ENCODE measurements around the gene SAAL1. TPM values are rescaled to one million over a fixed set of nuclear protein-coding genes. Genes with fewer than 3 reads are reported as not detected.
"Not testable (repeated sequence)": the region's sequence is repeated elsewhere in the genome, so short reads cannot be mapped to it uniquely, and the experiment has no call there.

The SAAL1 gene
- 1 to 10 TPM; 6.6 to 8.8 TPM for total RNA-seq
- long read RNA-seq, partial matches to known transcripts = 0 of 4 reads
- long read RNA-seq, other reads (novel, unspliced or antisense) = 1 of 4 reads

DNA sequence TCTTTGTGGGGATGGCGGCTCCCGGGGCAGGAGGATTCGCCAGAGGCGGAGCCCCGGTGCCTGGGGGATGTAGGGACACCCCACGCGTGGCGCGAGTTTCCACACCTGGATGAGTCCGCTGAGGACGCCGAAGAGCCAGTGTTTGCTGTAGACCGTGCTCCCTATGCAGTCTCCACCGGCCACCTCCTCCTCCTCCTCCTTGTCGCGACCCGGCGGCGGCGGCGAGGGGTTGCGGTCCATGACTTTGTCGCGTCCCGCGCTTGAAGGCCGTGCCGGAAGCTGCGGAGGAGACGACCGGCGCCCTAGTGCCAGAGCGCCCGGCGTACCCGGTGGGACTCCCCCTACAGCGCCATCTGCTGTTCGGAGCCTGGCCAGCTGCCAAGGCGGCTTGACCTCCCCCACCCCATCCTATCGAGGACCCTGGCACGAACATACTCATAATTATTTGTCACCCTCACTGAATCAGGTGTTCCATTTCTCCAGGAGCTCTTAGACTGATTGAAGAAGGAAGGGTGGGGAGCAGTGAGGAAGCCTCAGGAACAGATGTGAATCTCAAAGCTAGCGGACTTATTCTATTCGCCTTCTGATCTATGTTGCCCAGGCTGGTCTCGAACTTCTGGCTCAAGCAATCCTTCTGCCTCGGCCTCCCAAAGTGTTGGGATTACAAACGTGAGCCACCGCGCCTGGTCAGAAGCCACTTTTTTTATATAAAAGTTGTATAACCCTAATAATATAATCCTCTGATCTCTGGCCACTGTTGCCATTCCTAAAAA lies at the start of gene SAAL1:
TSS of gene SAAL1 (minus strand) at position 281 of the 773 bp plus-strand sequence. CDS start at position 240, 41 bp downstream.
- ATAC-seq (peak; percentile 98 to 99), DNase-seq (peak; percentile 90)
- intact Hi-C loops (cut with DNase I) = loop anchor here in 1 of 2 donors (5.0 kb wide), 1 partner anchor 94 kb away; the partner anchor contains the start of gene SERGEF

- intact Hi-C loops (cut with DNase I) = no loop called here
- ATAC-seq (no peak), DNase-seq (no peak)
Measured at GRCh38 chr11:18151581-18151980, 45.7 kb upstream of the SAAL1 start.

- no peak for ATAC-seq
- DNase-seq = no peak
Measured at GRCh38 chr11:18145837-18146236, 40.0 kb upstream of the SAAL1 start.

GRCh38 chr11:18145025-18145424 lies 39.1 kb upstream of the SAAL1 start:
- no peak for DNase-seq
- intact Hi-C loops (cut with DNase I) = no loop called here
- ATAC-seq = no peak

More at GRCh38 chr11:18145837-18146236, 40.0 kb upstream of the SAAL1 start:
- intact Hi-C loops (cut with DNase I) = no loop called here

- DNase-seq (no peak), ATAC-seq (no peak)
- intact Hi-C loops (cut with DNase I) = no loop called here
Measured at GRCh38 chr11:18144243-18144642, 38.4 kb upstream of the SAAL1 start.

DNA sequence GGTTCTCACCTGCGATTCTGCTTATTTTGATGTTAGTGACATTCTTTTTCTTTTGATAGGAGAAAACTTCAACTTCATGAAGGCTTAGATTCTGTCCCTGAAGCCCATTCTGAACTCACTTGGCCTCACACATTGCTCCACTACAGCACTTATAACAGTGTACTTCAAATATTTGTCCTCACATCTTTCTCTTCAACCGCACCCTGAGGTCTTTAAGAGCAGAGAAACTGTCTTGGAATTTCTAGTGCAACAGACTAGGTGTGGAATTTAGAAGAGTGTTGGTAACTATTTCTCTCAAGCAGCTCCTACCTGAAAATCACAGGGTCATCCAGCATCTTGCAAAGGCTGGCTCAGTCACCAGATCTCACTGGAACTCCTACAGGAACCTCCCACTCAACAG lies 34.3 kb upstream of the SAAL1 start:
- DNase-seq = no peak
- intact Hi-C loops (cut with DNase I) = no loop called here

GRCh38 chr11:18137186-18137800 lies 31.4 kb upstream of the SAAL1 start:
- intact Hi-C loops (cut with DNase I) = no loop called here
- no peak for ATAC-seq
- no peak for DNase-seq

More for the DNA sequence above, 34.3 kb upstream of the SAAL1 start:
- ATAC-seq = no peak

DNA sequence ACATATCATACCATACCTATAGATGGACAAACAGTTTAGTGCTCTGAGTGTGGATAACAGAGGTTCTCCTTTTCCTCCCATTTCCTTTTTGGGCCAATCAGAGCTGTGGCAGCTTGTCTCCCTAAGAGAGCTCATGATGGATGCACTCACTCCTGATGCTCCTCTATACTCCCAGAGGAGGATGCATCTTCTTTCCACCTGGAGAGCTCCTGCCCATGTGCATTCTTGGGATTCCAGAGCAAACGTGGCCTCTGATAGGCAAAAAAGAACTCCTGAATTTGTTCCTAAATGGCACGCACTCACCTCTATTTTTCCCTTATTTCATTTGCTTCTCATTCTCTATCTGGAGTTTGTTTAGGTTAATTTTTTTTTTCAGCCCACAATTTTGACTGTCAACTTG lies 29.4 kb upstream of the SAAL1 start:
- ATAC-seq = no peak
- no peak for DNase-seq
- intact Hi-C loops (cut with DNase I) = no loop called here

DNA sequence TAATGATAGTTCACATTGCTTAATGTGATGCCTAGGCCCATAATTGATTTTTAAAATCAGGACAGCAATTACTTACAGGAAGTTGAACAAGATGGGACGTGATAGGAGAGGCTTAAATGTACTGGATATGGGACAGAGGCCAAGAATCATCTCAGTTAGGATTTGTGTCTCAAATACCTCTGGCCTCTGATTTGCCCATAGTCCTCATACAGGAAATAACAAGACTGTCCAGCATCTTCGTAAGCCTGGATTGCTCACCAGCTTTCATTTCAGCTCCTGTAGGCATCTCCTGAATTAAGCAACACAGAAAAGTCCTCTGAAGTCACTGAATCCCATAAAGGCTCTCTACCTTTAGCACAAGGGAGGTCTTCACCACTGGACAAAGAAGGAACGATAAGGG lies 26.5 kb upstream of the SAAL1 start, which contains the start of gene MRGPRX3:
TSS of gene MRGPRX3 (plus strand) at position 231 of the 400 bp plus-strand sequence. CDS start 4,632 bp downstream, outside the sequence.
- ATAC-seq = no peak
- DNase-seq = no peak
- intact Hi-C loops (cut with DNase I) = no loop called here

GRCh38 chr11:18131115-18131514 lies 25.2 kb upstream of the SAAL1 start:
- DNase-seq; ATAC-seq; intact Hi-C loops (cut with DNase I): not testable (repeated sequence)

DNA sequence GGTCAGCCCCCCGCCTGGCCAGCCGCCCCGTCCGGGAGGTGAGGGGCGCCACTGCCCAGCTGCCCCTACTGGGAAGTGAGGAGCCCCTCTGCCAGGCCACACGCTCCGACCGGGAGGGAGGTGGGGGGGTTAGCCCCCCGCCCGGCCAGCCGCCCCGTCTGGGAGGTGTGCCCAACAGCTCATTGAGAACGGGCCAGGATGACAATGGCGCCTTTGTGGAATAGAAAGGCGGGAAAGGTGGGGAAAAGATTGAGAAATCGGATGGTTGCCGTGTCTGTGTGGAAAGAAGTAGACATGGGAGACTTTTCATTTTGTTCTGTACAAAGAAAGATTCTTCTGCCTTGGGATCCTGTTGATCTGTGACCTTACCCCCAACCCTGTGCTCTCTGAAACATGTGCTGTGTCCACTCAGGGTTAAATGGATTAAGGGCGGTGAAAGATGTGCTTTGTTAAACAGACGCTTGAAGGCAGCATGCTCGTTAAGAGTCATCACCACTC lies 15.5 kb upstream of the SAAL1 start:
- DNase-seq; intact Hi-C loops (cut with DNase I); ATAC-seq: not testable (repeated sequence)

DNA sequence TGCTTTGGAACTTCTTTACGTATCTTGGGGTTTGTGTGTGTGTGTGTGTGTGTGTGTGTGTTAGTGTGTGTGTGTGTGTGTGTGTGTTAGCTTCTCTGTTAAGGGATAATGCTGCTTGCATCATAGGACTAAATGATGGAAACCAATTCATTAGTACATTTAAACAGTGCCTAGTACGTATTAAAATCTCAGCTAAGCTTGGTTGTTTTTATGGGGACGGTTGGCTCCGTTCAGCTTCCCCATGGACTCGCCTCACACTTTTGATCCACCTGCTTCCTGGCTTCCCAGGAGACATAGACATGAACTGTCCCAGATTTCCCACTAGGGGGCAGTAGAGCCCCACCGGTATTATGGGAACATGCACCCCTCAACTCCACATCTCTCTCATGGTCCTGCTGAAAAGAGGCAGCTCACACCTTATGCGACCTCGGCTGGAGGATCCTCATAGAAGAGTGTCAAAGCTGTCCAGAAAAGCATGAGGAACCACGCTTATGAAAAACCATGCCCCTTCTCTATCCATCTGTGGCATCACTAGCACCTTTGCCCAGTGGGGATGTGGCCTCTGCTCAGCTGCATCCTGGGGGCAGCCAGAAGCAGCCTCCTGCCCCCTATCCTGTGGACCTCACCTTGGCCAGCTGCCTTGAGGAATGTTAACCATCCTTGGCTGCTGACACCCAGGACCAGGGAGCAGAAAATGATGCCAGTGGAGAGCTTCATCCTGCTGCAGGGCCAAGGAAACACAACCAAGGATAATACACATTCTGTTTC lies 9.7 kb upstream of the SAAL1 start:
- intact Hi-C loops (cut with DNase I) = loop anchor here in 1 of 2 donors (10.0 kb wide), 1 partner anchor 619 kb away; no protein-coding TSS in a partner anchor
- DNase-seq (peak; percentile 43), ATAC-seq (peak; percentile 79 to 87)

DNA sequence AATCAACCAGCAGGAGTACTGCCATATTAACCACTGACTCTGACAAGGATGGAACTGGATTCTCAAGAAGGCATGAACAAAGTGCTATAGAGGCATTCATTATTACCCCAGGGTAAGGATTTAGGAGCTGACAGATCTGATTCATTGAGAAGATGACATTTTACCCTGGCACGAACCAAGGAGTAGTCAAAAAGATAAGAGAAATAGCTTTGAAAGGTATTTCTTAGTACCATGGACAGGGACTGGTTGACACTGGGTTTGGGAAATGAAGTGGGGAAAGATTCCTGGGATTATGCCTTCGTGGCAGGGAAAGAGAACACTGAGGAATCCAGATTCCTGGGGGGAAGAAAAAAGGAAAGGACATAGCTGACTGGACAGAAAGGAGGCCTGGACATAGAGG lies 5.1 kb upstream of the SAAL1 start:
- intact Hi-C loops (cut with DNase I) = loop anchor here in 1 of 2 donors (10.0 kb wide), 1 partner anchor 624 kb away; no protein-coding TSS in a partner anchor
- DNase-seq = no peak
- ATAC-seq = no peak

- intact Hi-C loops (cut with DNase I) = loop anchor here in 1 of 2 donors (5.0 kb wide), 1 partner anchor 96 kb away; the partner anchor contains the start of gene SERGEF
- no peak for DNase-seq
- no peak for ATAC-seq
Measured at GRCh38 chr11:18108254-18108653, 2.4 kb upstream of the SAAL1 start.

GRCh38 chr11:18106688-18107087 lies 806 bp upstream of the SAAL1 start:
- intact Hi-C loops (cut with DNase I) = loop anchor here in 1 of 2 donors (5.0 kb wide), 1 partner anchor 94 kb away; the partner anchor contains the start of gene SERGEF
- DNase-seq (no peak), ATAC-seq (no peak)

GRCh38 chr11:18105086-18105801 lies 638 bp downstream of the SAAL1 start:
- intact Hi-C loops (cut with DNase I) = loop anchor here in 1 of 2 donors (5.0 kb wide), 1 partner anchor 93 kb away; the partner anchor contains the start of gene SERGEF
- ATAC-seq (no peak), DNase-seq (no peak)

DNA sequence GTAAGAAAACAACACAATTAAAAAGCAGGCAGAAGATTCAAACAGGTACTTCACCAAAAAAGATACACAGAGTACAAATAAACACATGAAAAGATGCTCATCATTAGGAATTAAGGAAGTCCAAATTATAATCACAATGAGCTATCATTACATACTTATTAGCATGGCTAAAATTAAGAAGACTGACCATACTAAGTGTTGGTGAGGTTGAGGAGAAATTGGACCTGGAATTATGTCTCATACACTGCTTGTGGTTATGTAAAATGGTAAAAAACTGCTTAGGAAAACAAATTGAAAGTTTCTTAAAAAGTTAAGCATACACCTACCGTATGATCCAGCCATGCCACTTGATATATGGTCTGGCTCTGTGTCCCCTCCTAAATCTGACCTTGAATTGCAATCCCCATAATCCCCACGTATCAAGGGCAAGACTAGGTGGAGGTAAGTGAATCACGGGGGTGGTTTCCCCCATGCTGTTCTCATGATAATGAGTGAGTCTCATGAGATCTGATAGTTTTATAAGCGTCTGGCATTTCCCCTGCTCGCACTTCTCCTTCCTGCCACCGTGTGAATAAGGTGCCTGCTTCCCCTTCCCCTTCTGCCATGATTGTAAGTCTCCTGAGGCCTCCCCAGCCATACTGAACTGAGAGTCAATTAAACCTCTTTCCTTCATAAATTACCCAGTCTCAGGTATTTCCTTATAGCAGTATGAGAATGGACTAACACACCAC lies 4.8 kb downstream of the SAAL1 start:
- ATAC-seq (no peak), DNase-seq (no peak)
- intact Hi-C loops (cut with DNase I) = no loop called here

- DNase-seq = no peak
- intact Hi-C loops (cut with DNase I) = no loop called here
- ATAC-seq = no peak
Measured at GRCh38 chr11:18093959-18094358, 11.9 kb downstream of the SAAL1 start.
